Mucosa of descending colon (tissue), 3 donors: Measurements from ENCODE around the gene CDKN2B-AS1. TPM values are rescaled to one million over a fixed set of nuclear protein-coding genes. Genes with fewer than 3 reads are reported as not detected.

Source experiments
- ATAC-seq: fragments of 200-7000 bp; cut with Tn5 transposase; one replicate; pipeline ENCODE4 v1.9.1; 2020; ENCODE audit warnings: mild to moderate bottlenecking, moderate library complexity
- DNase-seq, 3 donors: peaks; one replicate each; pipeline ENCODE4 v3.0.0-alpha.2; 2020
- H3K36me3 ChIP-seq: fragments of 200-600 bp; one replicate; pipeline ENCODE4 v1.8.0; 2021; ENCODE audit warnings: low read depth, mild to moderate bottlenecking
- H3K4me1 ChIP-seq: fragments of 200-600 bp; one replicate; pipeline ENCODE4 v1.8.0; 2021; ENCODE audit warnings: low read depth, mild to moderate bottlenecking
- H3K4me3 ChIP-seq: fragments of 200-600 bp; one replicate; pipeline ENCODE4 v1.8.0; 2021; ENCODE audit warnings: mild to moderate bottlenecking
- H3K9me3 ChIP-seq: fragments of 200-600 bp; one replicate; pipeline ENCODE4 v1.8.0; 2021; ENCODE audit warnings: mild to moderate bottlenecking
- intact Hi-C, 2 donors: fragments of 100-400 bp; cut with DNase I in 1 of 2; cut with micrococcal nuclease in 1 of 2; formaldehyde crosslinking; loops; one replicate each; pipeline versions ENCODE4 v1.11.0 to v1.11.1; 2022; cut with DNase I, micrococcal nuclease
- total RNA-seq, 3 donors: library from RNA; stranded (reverse); fragmentation: NEBNext Ultra II Directional in 2 of 3; extraction: Animal tissue kit (Norgen Biotek cat#: 25700) in 2 of 3; gene quantifications; one replicate each; pipeline versions ENCODE4 v1.2.1 to v1.2.4, GENCODE V29; 2021 to 2023
- TF ChIP-seq, protein P1 (sequence below): fragments of 200-600 bp; IDR thresholded peaks from one replicate; pipeline ENCODE4 v1.8.0; 2022; ENCODE audit warnings: antibody characterized with exemption, mild to moderate bottlenecking
- donor health status: DM: no; HTN: no; CAD: no; lungs with moderate emphysema.
- donor health status: DM: no; HTN: no; CAD: no.
- donor health status: DM: no; HTN: yes; CAD: no.

CDKN2B-AS1 gene
- total RNA-seq, 3 donors from 2014 or later, result 48.3 to 134 (median 78.7) TPM

DNA sequence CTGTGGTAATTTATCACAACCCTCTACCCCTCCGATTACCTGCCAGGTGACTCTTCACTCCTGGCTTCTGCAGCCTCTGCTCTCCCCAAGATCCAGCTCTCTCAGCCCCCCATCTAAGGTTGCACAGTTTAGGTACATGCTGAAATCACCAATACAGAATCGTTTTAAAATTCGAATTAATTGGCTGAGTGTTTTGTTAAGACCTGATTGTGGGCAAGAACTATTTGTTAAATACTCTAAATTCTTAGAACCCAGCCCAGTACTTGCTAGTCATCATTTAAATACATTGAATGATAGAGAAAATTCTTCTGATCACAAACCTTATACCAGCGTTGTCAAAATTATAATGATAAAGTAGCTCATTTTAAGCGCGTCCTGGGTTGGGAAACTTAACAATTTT, 162.0 kb downstream of the CDKN2B-AS1 start:
- no peak overlapping the region for H3K4me3 ChIP-seq
- H3K9me3 ChIP-seq, result no peaks in the 10 kb centered on the region
- DNase-seq (no peak), ATAC-seq (no peak)
- intact Hi-C loops, result no loop called here
- TF ChIP-seq, protein P1, sequence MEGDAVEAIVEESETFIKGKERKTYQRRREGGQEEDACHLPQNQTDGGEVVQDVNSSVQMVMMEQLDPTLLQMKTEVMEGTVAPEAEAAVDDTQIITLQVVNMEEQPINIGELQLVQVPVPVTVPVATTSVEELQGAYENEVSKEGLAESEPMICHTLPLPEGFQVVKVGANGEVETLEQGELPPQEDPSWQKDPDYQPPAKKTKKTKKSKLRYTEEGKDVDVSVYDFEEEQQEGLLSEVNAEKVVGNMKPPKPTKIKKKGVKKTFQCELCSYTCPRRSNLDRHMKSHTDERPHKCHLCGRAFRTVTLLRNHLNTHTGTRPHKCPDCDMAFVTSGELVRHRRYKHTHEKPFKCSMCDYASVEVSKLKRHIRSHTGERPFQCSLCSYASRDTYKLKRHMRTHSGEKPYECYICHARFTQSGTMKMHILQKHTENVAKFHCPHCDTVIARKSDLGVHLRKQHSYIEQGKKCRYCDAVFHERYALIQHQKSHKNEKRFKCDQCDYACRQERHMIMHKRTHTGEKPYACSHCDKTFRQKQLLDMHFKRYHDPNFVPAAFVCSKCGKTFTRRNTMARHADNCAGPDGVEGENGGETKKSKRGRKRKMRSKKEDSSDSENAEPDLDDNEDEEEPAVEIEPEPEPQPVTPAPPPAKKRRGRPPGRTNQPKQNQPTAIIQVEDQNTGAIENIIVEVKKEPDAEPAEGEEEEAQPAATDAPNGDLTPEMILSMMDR, result no peak
- no peaks in the 10 kb centered on the region for H3K36me3 ChIP-seq
- peaks cover 6% of the 10 kb centered on the region for H3K4me1 ChIP-seq

DNA sequence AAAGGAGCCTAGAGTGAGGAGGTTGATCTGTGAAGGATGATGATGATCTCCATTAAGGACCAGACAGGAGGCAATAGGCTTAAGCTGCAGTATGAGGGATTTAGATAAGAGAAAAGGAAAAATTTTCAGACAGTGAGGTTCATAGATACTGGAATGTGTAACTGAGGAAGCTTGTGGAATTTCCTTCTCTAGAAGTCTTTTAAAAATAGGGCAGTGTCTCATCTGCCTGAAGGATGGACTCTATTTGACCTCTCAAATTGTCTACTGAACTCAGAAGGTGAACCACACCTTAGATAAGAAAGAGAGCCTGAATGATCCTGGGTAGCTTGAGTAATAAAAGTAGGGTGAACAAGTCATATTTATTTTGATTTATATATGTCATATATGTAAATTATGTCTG, 162.7 kb downstream of the CDKN2B-AS1 start:
- ATAC-seq (peak; percentile 87), DNase-seq (no peak)
- Histone ChIP-seq H3K4me1 (peaks cover 6% of the 10 kb centered on the region), H3K36me3 (no peaks in the 10 kb centered on the region), H3K4me3 (no peak overlapping the region), H3K9me3 (no peaks in the 10 kb centered on the region)
- TF ChIP-seq, protein P1, result no peak
- intact Hi-C loops, result no loop called here

DNA sequence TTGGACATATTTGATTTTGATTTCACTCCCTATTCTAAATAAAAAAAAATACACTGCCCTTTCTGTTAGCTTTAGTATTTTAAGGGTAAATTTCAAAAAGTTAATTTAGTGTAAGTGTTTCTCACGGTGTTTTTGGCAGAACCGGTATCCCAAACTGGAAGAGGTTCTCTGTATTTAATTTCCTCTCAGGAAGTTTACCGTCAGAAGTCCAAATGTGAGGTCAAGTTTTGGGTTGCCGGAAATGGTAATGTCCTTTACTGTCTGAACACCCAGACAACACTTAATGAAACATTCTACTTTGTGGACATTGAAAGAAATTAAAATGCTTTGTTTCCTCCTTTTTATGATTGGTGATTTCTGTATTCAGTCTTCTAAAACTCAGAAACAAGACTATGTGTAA, 163.2 kb downstream of the CDKN2B-AS1 start:
- no peak for ATAC-seq
- Histone ChIP-seq H3K4me1 (peaks cover 6% of the 10 kb centered on the region), H3K4me3 (no peak overlapping the region), H3K9me3 (no peaks in the 10 kb centered on the region), H3K36me3 (no peaks in the 10 kb centered on the region)
- intact Hi-C loops, result no loop called here
- no peak for DNase-seq
- TF ChIP-seq, protein P1, result no peak

DNA sequence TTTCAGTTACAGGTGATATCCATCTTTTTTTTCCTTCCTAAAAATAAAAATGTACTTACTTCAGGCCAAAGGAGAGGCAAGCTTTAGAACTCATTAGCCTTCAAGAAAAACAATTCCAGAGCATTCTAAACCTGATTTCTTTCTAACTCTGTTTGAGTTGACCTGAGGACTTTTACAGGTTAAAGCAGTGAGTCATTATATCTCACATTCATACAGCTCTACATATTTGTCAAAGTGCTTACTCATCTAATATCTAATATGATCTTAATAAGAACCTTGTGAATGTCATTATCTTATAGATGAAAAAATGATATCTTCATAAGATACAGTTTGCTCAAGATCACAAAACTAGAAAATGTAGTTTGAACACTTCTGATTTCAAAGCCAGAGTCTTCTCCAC, 163.7 kb downstream of the CDKN2B-AS1 start:
- Histone ChIP-seq H3K36me3 (no peaks in the 10 kb centered on the region), H3K4me3 (no peak overlapping the region), H3K9me3 (no peaks in the 10 kb centered on the region), H3K4me1 (peaks cover 6% of the 10 kb centered on the region)
- intact Hi-C loops, result no loop called here
- no peak for ATAC-seq
- TF ChIP-seq, protein P1, result no peak
- no peak for DNase-seq

DNA sequence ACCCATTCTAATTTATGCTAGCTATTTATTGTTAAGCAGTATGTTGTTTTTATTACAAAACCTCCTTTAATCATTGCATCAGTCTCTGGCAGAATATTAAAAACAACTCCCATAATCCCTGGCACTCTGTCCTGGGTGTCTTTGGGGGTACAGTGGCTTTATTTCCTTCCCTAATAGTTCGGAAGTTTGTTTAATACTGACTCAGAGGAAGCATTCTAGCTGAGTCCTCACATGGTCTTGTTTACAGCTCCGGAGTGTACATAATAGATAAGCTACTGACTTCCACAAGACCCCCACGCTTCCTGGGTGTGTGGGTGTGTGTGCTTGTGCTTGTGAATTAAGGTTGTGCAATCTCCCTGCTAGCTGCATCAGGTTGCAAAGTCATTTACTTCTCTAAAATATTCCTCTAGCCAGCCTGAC, 164.3 kb downstream of the CDKN2B-AS1 start:
- TF ChIP-seq, protein P1, result no peak
- intact Hi-C loops, result no loop called here
- Histone ChIP-seq H3K36me3 (no peaks in the 10 kb centered on the region), H3K9me3 (no peaks in the 10 kb centered on the region), H3K4me3 (no peak overlapping the region), H3K4me1 (peaks cover 6% of the 10 kb centered on the region)
- peak; percentile 52 for ATAC-seq
- peak in 1 of 3 donors; percentile 35 for DNase-seq

DNA sequence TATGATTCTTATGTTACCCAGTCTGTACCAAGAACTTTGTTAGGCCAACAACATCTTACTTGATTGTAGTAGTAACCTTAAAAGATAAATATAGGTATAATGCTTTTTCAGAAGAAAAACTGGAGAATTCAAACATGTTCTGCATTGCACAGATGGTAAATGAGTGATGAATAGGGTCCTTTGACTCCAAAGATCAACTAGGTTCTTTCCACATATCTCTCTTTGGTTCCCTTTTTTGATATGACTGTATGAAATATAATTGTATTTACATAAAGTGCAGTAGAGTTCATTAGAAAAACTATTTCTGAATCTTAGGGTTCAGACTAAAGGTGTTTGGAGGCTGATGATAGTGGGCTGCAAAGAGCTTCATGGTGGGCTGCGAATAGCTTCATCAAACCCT, 165.0 kb downstream of the CDKN2B-AS1 start:
- Histone ChIP-seq H3K36me3 (no peaks in the 10 kb centered on the region), H3K4me1 (peaks cover 6% of the 10 kb centered on the region), H3K9me3 (no peaks in the 10 kb centered on the region), H3K4me3 (no peak overlapping the region)
- intact Hi-C loops, result no loop called here
- TF ChIP-seq, protein P1, result no peak
- ATAC-seq, result no peak
- no peak for DNase-seq
